ENCODE measurements around the gene IL20RB. TPM values are rescaled to one million over a fixed set of nuclear protein-coding genes. Genes with fewer than 3 reads are reported as not detected.
"Not testable (repeated sequence)": the region's sequence is repeated elsewhere in the genome, so short reads cannot be mapped to it uniquely, and the experiment has no call there.

Gene IL20RB
- total RNA-seq, 1 donor from 2014 or later: 0.52 TPM

GRCh38 chr3:136994772-136995516 lies 37.2 kb downstream of the IL20RB start:
- Histone ChIP-seq H3K36me3 (ENCODE audit: control insufficient read depth in 3 of 3, insufficient read depth in 3 of 3, low read length in 3 of 3) (no peaks in the 10 kb centered on the region), H3K27ac (ENCODE audit: low read depth, low read length) (peak overlapping the region; percentile 68), H3K9ac (ENCODE audit: low read depth in 1 of 3, low read length in 3 of 3) (no peak overlapping the region), H3K4me1 (ENCODE audit: control insufficient read depth in 3 of 3, insufficient read depth in 3 of 3, low read length in 3 of 3) (peaks cover 12 to 14% (median 12%) of the 10 kb centered on the region in 3 donors), H3K9me3 (ENCODE audit: control insufficient read depth in 3 of 3, low read length in 3 of 3) (no peaks in the 10 kb centered on the region), H3K4me3 (ENCODE audit: low read length in 3 of 3) (no peak overlapping the region), H3K27me3 (ENCODE audit: control insufficient read depth in 3 of 3, insufficient read depth in 3 of 3, low read length in 3 of 3) (no peaks in the 10 kb centered on the region)

DNA sequence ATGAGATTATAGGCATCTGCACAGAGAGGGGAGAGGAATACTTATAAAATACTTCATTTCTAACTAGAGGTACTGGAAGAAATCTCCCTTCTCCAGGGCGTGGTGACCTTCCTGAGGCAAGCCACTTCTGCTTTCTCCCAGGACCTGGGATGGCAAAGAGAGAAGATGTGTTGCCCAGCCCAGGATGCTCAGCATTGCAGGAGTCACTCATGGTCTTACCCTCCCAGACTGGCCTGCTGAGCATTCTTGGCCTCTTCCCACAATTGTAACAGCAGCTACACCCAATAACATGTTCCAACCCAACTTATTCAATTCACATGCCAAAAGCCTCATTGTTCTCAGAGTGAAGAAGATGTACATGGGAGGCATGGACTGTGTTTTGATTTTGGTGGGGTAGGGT lies 37.9 kb downstream of the IL20RB start:
- Histone ChIP-seq H3K9ac (ENCODE audit: low read depth in 1 of 3, low read length in 3 of 3) (no peak overlapping the region), H3K4me1 (ENCODE audit: control insufficient read depth in 3 of 3, insufficient read depth in 3 of 3, low read length in 3 of 3) (peaks cover 12 to 14% (median 12%) of the 10 kb centered on the region in 3 donors), H3K27me3 (ENCODE audit: control insufficient read depth in 3 of 3, insufficient read depth in 3 of 3, low read length in 3 of 3) (no peaks in the 10 kb centered on the region), H3K36me3 (ENCODE audit: control insufficient read depth in 3 of 3, insufficient read depth in 3 of 3, low read length in 3 of 3) (no peaks in the 10 kb centered on the region), H3K4me3 (ENCODE audit: low read length in 3 of 3) (peak overlapping the region in 1 of 3 donors; percentile 2), H3K27ac (ENCODE audit: low read depth, low read length) (peak overlapping the region; percentile 68), H3K9me3 (ENCODE audit: control insufficient read depth in 3 of 3, low read length in 3 of 3) (no peaks in the 10 kb centered on the region)

DNA sequence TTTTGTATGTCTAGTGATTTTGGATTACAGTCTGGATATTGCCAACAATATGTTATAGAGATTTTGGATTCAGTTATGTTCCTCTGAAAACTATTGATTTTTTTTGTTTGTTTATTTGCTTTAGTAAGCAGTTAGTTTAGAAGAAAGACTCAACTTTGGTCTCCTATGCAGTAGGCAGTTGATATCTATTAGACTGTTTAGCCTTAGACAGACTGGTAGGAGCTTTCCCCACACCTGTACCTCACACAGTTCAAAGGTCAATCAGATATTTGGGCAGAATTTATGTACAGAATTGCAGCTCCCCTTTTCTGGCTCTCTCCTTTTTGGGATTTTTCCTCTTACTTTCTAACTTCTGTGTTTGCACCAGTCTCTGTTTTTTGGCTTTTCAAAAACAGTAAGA lies 42.3 kb downstream of the IL20RB start:
- Histone ChIP-seq H3K36me3 (ENCODE audit: control insufficient read depth in 3 of 3, insufficient read depth in 3 of 3, low read length in 3 of 3) (no peaks in the 10 kb centered on the region), H3K9me3 (ENCODE audit: control insufficient read depth in 3 of 3, low read length in 3 of 3) (no peaks in the 10 kb centered on the region), H3K27me3 (ENCODE audit: control insufficient read depth in 3 of 3, insufficient read depth in 3 of 3, low read length in 3 of 3) (no peaks in the 10 kb centered on the region), H3K9ac (ENCODE audit: low read depth in 1 of 3, low read length in 3 of 3) (no peak overlapping the region), H3K4me1 (ENCODE audit: control insufficient read depth in 3 of 3, insufficient read depth in 3 of 3, low read length in 3 of 3) (peaks cover 5 to 9% (median 6%) of the 10 kb centered on the region in 3 donors), H3K27ac (ENCODE audit: low read depth, low read length) (no peak overlapping the region), H3K4me3 (ENCODE audit: low read length in 3 of 3) (no peak overlapping the region)

- H3K4me3 ChIP-seq (ENCODE audit: low read length in 3 of 3); H3K9ac ChIP-seq (ENCODE audit: low read depth in 1 of 3, low read length in 3 of 3); H3K36me3 ChIP-seq (ENCODE audit: control insufficient read depth in 3 of 3, insufficient read depth in 3 of 3, low read length in 3 of 3); H3K4me1 ChIP-seq (ENCODE audit: control insufficient read depth in 3 of 3, insufficient read depth in 3 of 3, low read length in 3 of 3); H3K27ac ChIP-seq (ENCODE audit: low read depth, low read length); H3K27me3 ChIP-seq (ENCODE audit: control insufficient read depth in 3 of 3, insufficient read depth in 3 of 3, low read length in 3 of 3); H3K9me3 ChIP-seq (ENCODE audit: control insufficient read depth in 3 of 3, low read length in 3 of 3): not testable (repeated sequence)
Measured at GRCh38 chr3:137007376-137007775, 49.6 kb downstream of the IL20RB start.

DNA sequence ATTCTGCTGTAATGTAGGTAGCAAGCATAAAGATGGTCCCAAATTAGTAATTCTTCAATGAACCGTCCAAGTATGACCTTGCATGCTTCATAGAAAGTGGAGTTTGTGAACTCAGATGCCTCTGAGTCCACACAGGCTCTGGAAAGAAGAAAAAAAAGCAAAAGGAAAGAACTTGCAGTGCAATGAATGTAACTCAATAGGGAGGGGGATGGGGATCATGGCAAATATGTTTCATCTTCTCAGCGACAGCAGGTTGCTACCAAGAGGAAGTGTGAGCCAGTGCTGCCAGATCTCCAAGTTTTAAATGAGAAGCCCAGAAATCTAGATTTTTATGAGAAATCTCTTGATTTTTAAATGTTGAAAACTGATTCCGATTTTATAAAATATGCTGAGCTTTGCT lies 50.3 kb downstream of the IL20RB start:
- Histone ChIP-seq H3K4me3 (ENCODE audit: low read length in 3 of 3) (no peak overlapping the region), H3K4me1 (ENCODE audit: control insufficient read depth in 3 of 3, insufficient read depth in 3 of 3, low read length in 3 of 3) (peaks cover 2 to 4% (median 4%) of the 10 kb centered on the region in 3 donors), H3K27ac (ENCODE audit: low read depth, low read length) (no peak overlapping the region), H3K36me3 (ENCODE audit: control insufficient read depth in 3 of 3, insufficient read depth in 3 of 3, low read length in 3 of 3) (no peaks in the 10 kb centered on the region), H3K9ac (ENCODE audit: low read depth in 1 of 3, low read length in 3 of 3) (no peak overlapping the region), H3K9me3 (ENCODE audit: control insufficient read depth in 3 of 3, low read length in 3 of 3) (no peaks in the 10 kb centered on the region), H3K27me3 (ENCODE audit: control insufficient read depth in 3 of 3, insufficient read depth in 3 of 3, low read length in 3 of 3) (no peaks in the 10 kb centered on the region)

- Histone ChIP-seq H3K4me3 (ENCODE audit: low read length in 3 of 3) (no peak overlapping the region), H3K36me3 (ENCODE audit: control insufficient read depth in 3 of 3, insufficient read depth in 3 of 3, low read length in 3 of 3) (no peaks in the 10 kb centered on the region), H3K9ac (ENCODE audit: low read depth in 1 of 3, low read length in 3 of 3) (no peak overlapping the region), H3K9me3 (ENCODE audit: control insufficient read depth in 3 of 3, low read length in 3 of 3) (no peaks in the 10 kb centered on the region), H3K27me3 (ENCODE audit: control insufficient read depth in 3 of 3, insufficient read depth in 3 of 3, low read length in 3 of 3) (no peaks in the 10 kb centered on the region), H3K4me1 (ENCODE audit: control insufficient read depth in 3 of 3, insufficient read depth in 3 of 3, low read length in 3 of 3) (peaks cover 3 to 4% (median 4%) of the 10 kb centered on the region in 3 donors), H3K27ac (ENCODE audit: low read depth, low read length) (no peak overlapping the region)
Measured at GRCh38 chr3:137008976-137009375, 51.2 kb downstream of the IL20RB start.

- Histone ChIP-seq H3K9me3 (ENCODE audit: control insufficient read depth in 3 of 3, low read length in 3 of 3) (no peaks in the 10 kb centered on the region), H3K27me3 (ENCODE audit: control insufficient read depth in 3 of 3, insufficient read depth in 3 of 3, low read length in 3 of 3) (no peaks in the 10 kb centered on the region), H3K36me3 (ENCODE audit: control insufficient read depth in 3 of 3, insufficient read depth in 3 of 3, low read length in 3 of 3) (no peaks in the 10 kb centered on the region)
Measured at GRCh38 chr3:137010137-137010536, 52.4 kb downstream of the IL20RB start.

DNA sequence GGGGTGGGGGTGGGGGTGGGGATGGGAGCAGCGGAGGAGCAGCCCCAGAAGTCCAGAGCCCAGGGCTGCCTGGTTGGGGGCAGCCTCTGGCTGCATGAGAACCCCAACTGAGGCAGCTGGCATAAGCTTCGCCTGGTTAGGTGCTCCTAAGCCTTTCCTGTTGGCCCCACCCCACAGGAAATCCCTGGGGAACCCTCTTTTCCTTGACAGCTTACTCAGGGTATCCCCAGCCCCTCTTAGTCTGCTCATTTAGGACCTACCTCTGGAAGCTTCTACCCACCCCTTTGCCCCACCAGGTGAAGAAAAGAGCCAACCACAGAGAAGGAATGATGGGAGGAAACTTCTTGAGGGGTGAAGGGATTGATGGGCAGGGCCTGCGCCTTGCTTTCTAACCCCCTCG lies 53.4 kb downstream of the IL20RB start:
- no peak overlapping the region for H3K27ac ChIP-seq (ENCODE audit: low read depth, low read length)
- H3K27me3 ChIP-seq (ENCODE audit: control insufficient read depth in 3 of 3, insufficient read depth in 3 of 3, low read length in 3 of 3): no peaks in the 10 kb centered on the region
- H3K36me3 ChIP-seq (ENCODE audit: control insufficient read depth in 3 of 3, insufficient read depth in 3 of 3, low read length in 3 of 3): no peaks in the 10 kb centered on the region
- no peaks in the 10 kb centered on the region for H3K9me3 ChIP-seq (ENCODE audit: control insufficient read depth in 3 of 3, low read length in 3 of 3)
- peaks cover 4 to 9% (median 6%) of the 10 kb centered on the region in 3 donors for H3K4me1 ChIP-seq (ENCODE audit: control insufficient read depth in 3 of 3, insufficient read depth in 3 of 3, low read length in 3 of 3)
- H3K4me3 ChIP-seq (ENCODE audit: low read length in 3 of 3): no peak overlapping the region
- no peak overlapping the region for H3K9ac ChIP-seq (ENCODE audit: low read depth in 1 of 3, low read length in 3 of 3)

More at GRCh38 chr3:137010137-137010536, 52.4 kb downstream of the IL20RB start:
- H3K4me3 ChIP-seq (ENCODE audit: low read length in 3 of 3): no peak overlapping the region
- H3K4me1 ChIP-seq (ENCODE audit: control insufficient read depth in 3 of 3, insufficient read depth in 3 of 3, low read length in 3 of 3): peaks cover 4 to 9% (median 6%) of the 10 kb centered on the region in 3 donors
- no peak overlapping the region for H3K9ac ChIP-seq (ENCODE audit: low read depth in 1 of 3, low read length in 3 of 3)
- no peak overlapping the region for H3K27ac ChIP-seq (ENCODE audit: low read depth, low read length)

GRCh38 chr3:137012097-137012501 lies 54.3 kb downstream of the IL20RB start:
- peaks cover 4 to 9% (median 6%) of the 10 kb centered on the region in 3 donors for H3K4me1 ChIP-seq (ENCODE audit: control insufficient read depth in 3 of 3, insufficient read depth in 3 of 3, low read length in 3 of 3)
- no peak overlapping the region for H3K27ac ChIP-seq (ENCODE audit: low read depth, low read length)
- no peak overlapping the region for H3K4me3 ChIP-seq (ENCODE audit: low read length in 3 of 3)
- no peaks in the 10 kb centered on the region for H3K27me3 ChIP-seq (ENCODE audit: control insufficient read depth in 3 of 3, insufficient read depth in 3 of 3, low read length in 3 of 3)
- H3K9me3 ChIP-seq (ENCODE audit: control insufficient read depth in 3 of 3, low read length in 3 of 3): no peaks in the 10 kb centered on the region
- no peak overlapping the region for H3K9ac ChIP-seq (ENCODE audit: low read depth in 1 of 3, low read length in 3 of 3)
- no peaks in the 10 kb centered on the region for H3K36me3 ChIP-seq (ENCODE audit: control insufficient read depth in 3 of 3, insufficient read depth in 3 of 3, low read length in 3 of 3)

- peaks cover 4 to 9% (median 6%) of the 10 kb centered on the region in 3 donors for H3K4me1 ChIP-seq (ENCODE audit: control insufficient read depth in 3 of 3, insufficient read depth in 3 of 3, low read length in 3 of 3)
- peak overlapping the region; percentile 65 to 76 (median 66) for H3K4me3 ChIP-seq (ENCODE audit: low read length in 3 of 3)
- H3K36me3 ChIP-seq (ENCODE audit: control insufficient read depth in 3 of 3, insufficient read depth in 3 of 3, low read length in 3 of 3): no peaks in the 10 kb centered on the region
- H3K9me3 ChIP-seq (ENCODE audit: control insufficient read depth in 3 of 3, low read length in 3 of 3): no peaks in the 10 kb centered on the region
- no peak overlapping the region for H3K27ac ChIP-seq (ENCODE audit: low read depth, low read length)
- peak overlapping the region; percentile 60 to 81 (median 66) for H3K9ac ChIP-seq (ENCODE audit: low read depth in 1 of 3, low read length in 3 of 3)
- no peaks in the 10 kb centered on the region for H3K27me3 ChIP-seq (ENCODE audit: control insufficient read depth in 3 of 3, insufficient read depth in 3 of 3, low read length in 3 of 3)
Measured at GRCh38 chr3:137013951-137014688, 56.3 kb downstream of the IL20RB start.
